ENCODE measurements around the gene FGF22.

GRCh38 chr19:595326-596262 is 44.1 kb upstream of the FGF22 start:
- no peak for TF ChIP-seq CTCF (IDR thresholded peaks at IDR 0.05; ENCODE audit: low read depth, low read length)
- TF ChIP-seq MAX (IDR thresholded peaks at IDR 0.05; ENCODE audit: low read depth, low read length): no peak

Data from NB4 (cell line).